OCI-LY3 (cell line): ENCODE data around the gene TRIM7.
A peak's percentile ranks its signal among the peaks of the same experiment; 100 is the strongest.
"Not testable (repeated sequence)": the region's sequence is repeated elsewhere in the genome, so short reads cannot be mapped to it uniquely, and the experiment has no call there.

Experiments used
- H2AFZ ChIP-seq: fragments of 200-600, 300-600 bp; shearing (Covaris generic); 2 replicates; pipeline ENCODE4 v1.6.0; 2014; ENCODE audit warnings: antibody characterized with exemption, low read depth, low read length
- H3K27ac ChIP-seq: fragments of 200-600, 300-600 bp; sonication (generic); 2 replicates; pipeline ENCODE4 v1.5.1; 2014; ENCODE audit warnings: mild to moderate bottlenecking, low read length, moderate library complexity, mixed read lengths
- H3K27me3 ChIP-seq: fragments of 200-600, 300-600 bp; sonication (generic); 2 replicates; pipeline ENCODE4 v1.6.1; 2014; ENCODE audit warnings: low read depth, low read length, mixed read lengths
- H3K36me3 ChIP-seq: fragments of 200-600, 300-600 bp; sonication (generic); replicated peaks from 2 replicates; pipeline ENCODE3; 2014; ENCODE audit warnings: low read depth, low read length, mixed read lengths
- H3K4me1 ChIP-seq: fragments of 300-600, 200-600 bp; sonication (generic); 2 replicates; pipeline ENCODE4 v1.6.1; 2014; ENCODE audit warnings: low read length, mixed read lengths
- H3K4me2 ChIP-seq: fragments of 200-600, 300-600 bp; sonication (generic); 2 replicates; pipeline ENCODE4 v1.6.1; 2014; ENCODE audit warnings: low read length, mixed read lengths
- H3K4me3 ChIP-seq: fragments of 300-600, 200-600 bp; sonication (generic); 2 replicates; pipeline ENCODE4 v1.5.1; 2014; ENCODE audit warnings: antibody characterized with exemption, mild to moderate bottlenecking, low read length, moderate library complexity
- H3K79me2 ChIP-seq: fragments of 300-600, 200-600 bp; shearing (Covaris generic); 2 replicates; pipeline ENCODE4 v1.6.1; 2014; ENCODE audit warnings: mild to moderate bottlenecking, low read length, mixed read lengths
- H3K9ac ChIP-seq: fragments of 300-600, 200-600 bp; shearing (Covaris generic); 2 replicates; pipeline ENCODE4 v1.6.0; 2014; ENCODE audit warnings: mild to moderate bottlenecking, low read length, moderate library complexity
- H3K9me3 ChIP-seq: fragments of 200-600, 300-600 bp; shearing (Covaris generic); 2 replicates; pipeline ENCODE4 v1.6.1; 2014; ENCODE audit warnings: low read length, mixed read lengths; ENCODE audit not compliant: insufficient read depth
- H4K20me1 ChIP-seq: fragments of 200-600, 300-600 bp; sonication (generic); 2 replicates; pipeline ENCODE4 v1.6.1; 2016; ENCODE audit warnings: low read length, mixed read lengths; ENCODE audit not compliant: insufficient read depth
- CTCF ChIP-seq: fragments of 200-600, 300-600 bp; sonication (generic); IDR thresholded peaks from 2 replicates; pipeline ENCODE4 v1.5.1; 2014; ENCODE audit warnings: antibody characterized with exemption, low read length, low read depth
- EZH2phosphoT487 ChIP-seq: fragments of 200-600 bp; shearing (Covaris generic); IDR thresholded peaks from 2 replicates; pipeline ENCODE4 v1.6.1; 2018; ENCODE audit warnings: antibody characterized with exemption, mixed run types, low read depth

The TRIM7 gene

DNA sequence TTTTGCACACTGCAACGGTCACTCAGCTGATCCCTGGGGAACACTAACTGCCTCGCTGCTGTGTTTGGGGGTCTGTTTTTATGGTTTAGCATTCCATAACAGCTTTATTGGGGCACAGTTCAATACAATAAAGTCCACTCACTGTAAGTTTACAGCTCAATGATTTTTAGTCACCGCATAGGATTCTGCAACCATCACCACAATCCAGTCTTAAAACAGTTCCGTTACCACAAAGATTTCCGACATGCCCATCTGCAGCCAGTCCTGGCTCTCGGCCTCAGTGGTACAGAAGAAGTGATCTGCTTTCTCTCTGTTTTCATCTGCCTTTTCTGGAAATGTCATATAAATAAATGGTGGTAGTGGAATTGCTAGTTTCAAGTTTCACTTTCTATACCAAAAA is 34.0 kb downstream of the TRIM7 start:
- H4K20me1 ChIP-seq, result no peaks in the 10 kb centered on the region
- H3K4me3 ChIP-seq, result no peak overlapping the region
- H3K4me1 ChIP-seq, result peaks cover 22% of the 10 kb centered on the region
- TF ChIP-seq EZH2phosphoT487, result no peak
- TF ChIP-seq CTCF, result no peak
- no peaks in the 10 kb centered on the region for H3K36me3 ChIP-seq
- H3K27ac ChIP-seq, result no peak overlapping the region
- no peaks in the 10 kb centered on the region for H3K27me3 ChIP-seq
- no peak overlapping the region for H3K9ac ChIP-seq
- no peak overlapping the region for H3K4me2 ChIP-seq
- H2AFZ ChIP-seq, result no peak overlapping the region
- no peaks in the 10 kb centered on the region for H3K79me2 ChIP-seq
- no peaks in the 10 kb centered on the region for H3K9me3 ChIP-seq

GRCh38 chr5:181170237-181170825 is 34.7 kb downstream of the TRIM7 start:
- no peaks in the 10 kb centered on the region for H4K20me1 ChIP-seq
- H3K9me3 ChIP-seq, result no peaks in the 10 kb centered on the region
- no peak overlapping the region for H3K9ac ChIP-seq
- no peaks in the 10 kb centered on the region for H3K79me2 ChIP-seq
- peak overlapping the region; percentile 84; the same call in 1 of the 2 replicates for H2AFZ ChIP-seq
- H3K4me1 ChIP-seq, result peaks cover 22% of the 10 kb centered on the region
- H3K27ac ChIP-seq, result no peak overlapping the region
- peak overlapping the region; percentile 81 for H3K4me2 ChIP-seq
- H3K36me3 ChIP-seq, result no peaks in the 10 kb centered on the region
- no peaks in the 10 kb centered on the region for H3K27me3 ChIP-seq
- H3K4me3 ChIP-seq, result peak overlapping the region; percentile 75
- no peak for TF ChIP-seq CTCF
- TF ChIP-seq EZH2phosphoT487, result no peak

DNA sequence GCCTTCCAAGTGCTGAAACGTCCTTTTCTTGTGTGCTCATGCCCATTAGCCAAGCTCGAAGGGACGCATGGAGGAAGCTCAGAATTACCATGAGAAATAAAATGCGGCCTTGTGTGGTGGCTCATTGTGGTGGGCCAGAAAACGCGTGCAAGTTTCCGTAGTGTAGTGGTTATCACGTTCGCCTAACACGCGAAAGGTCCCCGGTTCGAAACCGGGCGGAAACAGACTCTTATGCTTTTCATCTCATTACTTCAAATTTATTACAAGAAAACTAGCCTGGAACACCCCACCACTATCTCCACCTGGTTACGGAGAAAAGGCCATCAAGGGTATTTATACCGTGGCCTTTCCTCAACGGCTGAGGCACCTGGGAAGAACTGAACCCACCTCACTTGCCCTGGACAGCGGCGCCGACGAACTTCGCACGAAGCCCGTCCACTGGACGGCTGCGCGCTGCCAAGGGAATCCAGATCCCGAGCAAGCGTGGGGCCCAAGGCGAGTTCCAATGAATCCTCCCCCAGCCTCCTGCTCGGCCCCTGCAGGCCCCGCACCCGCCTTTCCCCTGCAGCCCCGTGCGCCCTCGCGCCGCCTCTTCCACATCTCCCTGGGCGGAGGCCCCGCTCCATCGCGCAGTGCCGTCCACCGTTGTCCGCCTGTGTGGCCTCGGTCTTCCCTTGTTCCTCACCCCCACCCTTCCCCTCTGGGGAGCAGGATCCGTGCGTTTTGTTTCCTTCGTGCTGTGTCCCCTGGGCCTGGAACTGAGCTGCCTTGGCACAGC is 35.3 kb downstream of the TRIM7 start:
- not testable (repeated sequence) for H3K36me3 ChIP-seq, H3K79me2 ChIP-seq, H3K27me3 ChIP-seq, H3K9me3 ChIP-seq, H3K27ac ChIP-seq, H4K20me1 ChIP-seq
- Histone ChIP-seq H3K9ac (peak overlapping the region; percentile 66), H3K4me3 (peak overlapping the region; percentile 75), H2AFZ (peak overlapping the region; percentile 84; the same call in 1 of the 2 replicates), H3K4me1 (peaks cover 22% of the 10 kb centered on the region), H3K4me2 (peak overlapping the region; percentile 94)

DNA sequence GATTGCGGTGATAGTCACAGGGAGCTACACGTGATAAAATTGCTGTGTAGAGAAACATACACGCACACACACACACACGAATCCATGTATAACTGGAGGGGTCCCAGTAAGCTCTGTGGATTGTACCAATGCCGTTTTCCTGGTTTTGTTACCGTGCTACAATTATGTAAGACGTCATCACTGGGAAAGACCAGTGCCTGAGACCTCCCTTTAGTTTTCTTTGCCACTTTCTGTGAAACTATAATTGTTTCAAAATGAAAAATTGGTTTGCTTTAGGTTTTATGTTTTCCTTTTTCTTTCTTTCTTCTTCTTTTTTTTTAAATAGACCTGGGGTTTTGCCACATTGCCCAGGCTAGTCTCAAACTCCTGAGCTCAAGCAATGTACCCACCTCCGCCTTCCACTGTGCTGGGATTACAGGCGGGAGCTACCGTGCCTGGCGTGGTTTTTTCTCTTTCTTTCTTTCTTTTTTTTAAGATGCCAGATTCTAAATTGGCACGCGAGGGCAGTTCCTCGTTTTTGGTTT is 36.3 kb downstream of the TRIM7 start:
- Histone ChIP-seq H3K4me1 (peaks cover 22% of the 10 kb centered on the region), H2AFZ (peak overlapping the region; percentile 72)

More for the DNA sequence above, 36.3 kb downstream of the TRIM7 start:
- no peaks in the 10 kb centered on the region for H3K27me3 ChIP-seq
- peak overlapping the region; percentile 66 for H3K9ac ChIP-seq
- H4K20me1 ChIP-seq, result no peaks in the 10 kb centered on the region
- peak overlapping the region; percentile 74 for H3K4me3 ChIP-seq
- H3K9me3 ChIP-seq, result no peaks in the 10 kb centered on the region
- no peaks in the 10 kb centered on the region for H3K36me3 ChIP-seq
- no peak for TF ChIP-seq EZH2phosphoT487
- no peak for TF ChIP-seq CTCF
- no peaks in the 10 kb centered on the region for H3K79me2 ChIP-seq
- no peak overlapping the region for H3K27ac ChIP-seq
- peak overlapping the region; percentile 94 for H3K4me2 ChIP-seq
